AG04449 (cell line): ENCODE data around the gene MATN1.

Experiments
- CTCF ChIA-PET: fragments of 350-600 bp; formaldehyde crosslinking; extraction: SDS; loops from one replicate; lab custom pipeline; 2021; ENCODE audit warnings: antibody characterized with exemption; lab: Yijun Ruan, JAX
- POLR2A ChIA-PET: fragments of 400-600, 350-600 bp; formaldehyde crosslinking; extraction: SDS; loops from one replicate; lab custom pipeline; 2020; ENCODE audit warnings: antibody characterized with exemption, inconsistent platforms; lab: Yijun Ruan, JAX
- DNase-seq: peaks from one replicate; pipeline ENCODE4 v3.0.0-alpha.2; 2010; ENCODE audit warnings: low read depth, low spot score
- H3K4me3 ChIP-seq: 2 replicates; pipeline ENCODE4 v1.5.1; 2011; ENCODE audit warnings: low read depth, mild to moderate bottlenecking, control low read depth, low read length
- TF ChIP-seq, protein P1 (sequence below): IDR thresholded peaks from one replicate; pipeline ENCODE4 v1.5.1; 2011; ENCODE audit warnings: mild to moderate bottlenecking, moderate library complexity, low read length, control low read depth, inconsistent platforms; ENCODE audit not compliant: insufficient read depth; ENCODE audit errors: missing control alignments

Gene MATN1

GRCh38 chr1:30706528-30706927 lies 16.9 kb downstream of the MATN1 start:
- DNase-seq = no peak
- TF ChIP-seq, protein P1, sequence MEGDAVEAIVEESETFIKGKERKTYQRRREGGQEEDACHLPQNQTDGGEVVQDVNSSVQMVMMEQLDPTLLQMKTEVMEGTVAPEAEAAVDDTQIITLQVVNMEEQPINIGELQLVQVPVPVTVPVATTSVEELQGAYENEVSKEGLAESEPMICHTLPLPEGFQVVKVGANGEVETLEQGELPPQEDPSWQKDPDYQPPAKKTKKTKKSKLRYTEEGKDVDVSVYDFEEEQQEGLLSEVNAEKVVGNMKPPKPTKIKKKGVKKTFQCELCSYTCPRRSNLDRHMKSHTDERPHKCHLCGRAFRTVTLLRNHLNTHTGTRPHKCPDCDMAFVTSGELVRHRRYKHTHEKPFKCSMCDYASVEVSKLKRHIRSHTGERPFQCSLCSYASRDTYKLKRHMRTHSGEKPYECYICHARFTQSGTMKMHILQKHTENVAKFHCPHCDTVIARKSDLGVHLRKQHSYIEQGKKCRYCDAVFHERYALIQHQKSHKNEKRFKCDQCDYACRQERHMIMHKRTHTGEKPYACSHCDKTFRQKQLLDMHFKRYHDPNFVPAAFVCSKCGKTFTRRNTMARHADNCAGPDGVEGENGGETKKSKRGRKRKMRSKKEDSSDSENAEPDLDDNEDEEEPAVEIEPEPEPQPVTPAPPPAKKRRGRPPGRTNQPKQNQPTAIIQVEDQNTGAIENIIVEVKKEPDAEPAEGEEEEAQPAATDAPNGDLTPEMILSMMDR = no peak
- ChIA-PET POLR2A (no interaction called here), CTCF (interaction anchor here (0.6 to 3.4 kb wide), 18 partner anchors 9 to 1825 kb away, joined by 3 to 26 read pairs (median 6); partner anchors contain the start of gene PTPRU)
- no peak overlapping the region for H3K4me3 ChIP-seq

GRCh38 chr1:30705698-30706097 lies 17.7 kb downstream of the MATN1 start:
- no peak overlapping the region for H3K4me3 ChIP-seq
- TF ChIP-seq, protein P1 = no peak
- DNase-seq = no peak
- ChIA-PET CTCF (interaction anchor here (3.4 kb wide), 1 partner anchor 10 kb away, joined by 26 read pairs; no protein-coding TSS in a partner anchor), POLR2A (no interaction called here)

- POLR2A ChIA-PET = no interaction called here
- CTCF ChIA-PET = interaction anchor here (0.8 kb wide), 1 partner anchor 619 kb away, joined by 3 read pairs; no protein-coding TSS in a partner anchor
- no peak for DNase-seq
- H3K4me3 ChIP-seq = no peak overlapping the region
- TF ChIP-seq, protein P1 = no peak
Observed at GRCh38 chr1:30704765-30705509, 18.4 kb downstream of the MATN1 start.

DNA sequence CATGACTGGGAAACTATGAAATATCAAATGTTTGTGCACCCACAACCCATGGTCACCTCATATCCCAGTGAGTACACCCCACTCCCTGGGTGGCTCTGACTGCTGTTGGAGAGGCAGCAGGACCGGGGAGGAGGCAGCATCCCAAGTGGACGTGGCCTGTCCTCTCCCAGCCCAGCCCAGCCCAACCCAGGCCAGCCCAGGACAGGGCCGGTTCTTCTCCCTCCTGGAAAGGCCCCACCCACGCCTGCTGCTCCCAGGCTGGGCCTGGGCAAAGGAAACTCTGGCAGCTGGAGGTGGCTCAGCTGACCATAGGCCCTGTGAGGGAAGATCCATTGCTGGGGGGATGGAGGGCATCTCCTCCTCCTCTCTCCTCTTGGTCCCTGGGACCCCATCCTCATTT lies 19.1 kb downstream of the MATN1 start:
- ChIA-PET POLR2A (no interaction called here), CTCF (interaction anchor here (0.8 kb wide), 1 partner anchor 618 kb away, joined by 3 read pairs; no protein-coding TSS in a partner anchor)
- no peak for DNase-seq
- TF ChIP-seq, protein P1 = no peak
- no peak overlapping the region for H3K4me3 ChIP-seq

GRCh38 chr1:30702823-30703222 lies 20.6 kb downstream of the MATN1 start:
- H3K4me3 ChIP-seq = no peak overlapping the region
- no peak for DNase-seq
- TF ChIP-seq, protein P1 = no peak
- ChIA-PET CTCF (interaction anchor here (1.4 kb wide), 1 partner anchor 322 kb away, joined by 5 read pairs; no protein-coding TSS in a partner anchor), POLR2A (no interaction called here)

DNA sequence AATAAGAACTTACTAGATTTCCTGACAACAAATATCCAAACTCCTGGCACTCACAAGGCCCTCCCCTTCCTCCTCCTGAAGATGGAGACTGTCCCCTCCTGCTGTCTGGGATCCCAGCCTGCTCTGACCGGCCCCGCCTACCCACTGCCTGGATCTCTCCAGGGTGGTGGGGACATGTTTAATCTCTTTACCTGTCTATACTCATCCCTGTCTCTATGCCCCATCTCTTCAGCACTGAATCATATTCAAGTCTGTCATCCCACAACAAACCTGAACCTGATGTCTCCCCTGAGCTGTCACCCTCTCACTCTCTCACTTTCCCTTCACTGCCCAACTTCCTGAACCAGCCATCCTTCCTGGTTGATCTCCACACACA lies 22.1 kb downstream of the MATN1 start:
- no peak overlapping the region for H3K4me3 ChIP-seq
- ChIA-PET CTCF (interaction anchor here (0.6 to 1.2 kb wide), 3 partner anchors 25 to 1289 kb away, joined by 3 to 4 read pairs (median 3); no protein-coding TSS in a partner anchor), POLR2A (no interaction called here)
- TF ChIP-seq, protein P1 = no peak
- no peak for DNase-seq
